ENCODE measurements around the gene PGLYRP4.

The PGLYRP4 gene

GRCh38 chr1:153374071-153374470, 25.4 kb upstream of the PGLYRP4 start:
- DNase-seq, result no peak

GRCh38 chr1:153372571-153372970, 23.9 kb upstream of the PGLYRP4 start:
- no peak for DNase-seq

GRCh38 chr1:153371231-153371630, 22.6 kb upstream of the PGLYRP4 start:
- DNase-seq, result no peak

- no peak for DNase-seq
Measured at GRCh38 chr1:153370146-153370545, 21.5 kb upstream of the PGLYRP4 start.

GRCh38 chr1:153368495-153368894, 19.9 kb upstream of the PGLYRP4 start:
- no peak for DNase-seq

- DNase-seq, result no peak
Measured at GRCh38 chr1:153367090-153367489, 18.4 kb upstream of the PGLYRP4 start.

- no peak for DNase-seq
Measured at GRCh38 chr1:153366261-153366660, 17.6 kb upstream of the PGLYRP4 start.

GRCh38 chr1:153365696-153366095, 17.1 kb upstream of the PGLYRP4 start:
- DNase-seq, result no peak

- DNase-seq, result no peak
Measured at GRCh38 chr1:153364766-153365666, 16.4 kb upstream of the PGLYRP4 start.

- no peak for DNase-seq
Measured at GRCh38 chr1:153364156-153364555, 15.5 kb upstream of the PGLYRP4 start.

- DNase-seq, result no peak
Measured at GRCh38 chr1:153363641-153364040, 15.0 kb upstream of the PGLYRP4 start.

GRCh38 chr1:153362187-153362775, 13.6 kb upstream of the PGLYRP4 start:
- no peak for DNase-seq

GRCh38 chr1:153361480-153362109, 13.0 kb upstream of the PGLYRP4 start:
- DNase-seq, result no peak

GRCh38 chr1:153360592-153361479, 12.2 kb upstream of the PGLYRP4 start:
- no peak for DNase-seq

GRCh38 chr1:153360190-153360589, 11.5 kb upstream of the PGLYRP4 start:
- no peak for DNase-seq

- no peak for DNase-seq
Measured at GRCh38 chr1:153359241-153359640, 10.6 kb upstream of the PGLYRP4 start.

GRCh38 chr1:153358691-153358975, 10.0 kb upstream of the PGLYRP4 start:
- no peak for DNase-seq

GRCh38 chr1:153357853-153358690, 9.4 kb upstream of the PGLYRP4 start, which contains the start of gene S100A9:
S100A9 (plus strand) TSS chr1:153357854; CDS start chr1:153358284, 430 bp downstream.
- DNase-seq, result no peak

GRCh38 chr1:153357076-153357852, 8.6 kb upstream of the PGLYRP4 start:
- peak; percentile 62 for DNase-seq

GRCh38 chr1:153356392-153357075, 7.9 kb upstream of the PGLYRP4 start:
- DNase-seq, result no peak
